Dedifferentiated amniotic fluid mesenchymal stem cell (primary cell): ENCODE results near the gene HOXC5.
"Not testable (repeated sequence)": the region's sequence is repeated elsewhere in the genome, so short reads cannot be mapped to it uniquely, and the experiment has no call there.

ENCODE experiments used
- DNase-seq: peaks from one replicate; pipeline ENCODE4 v3.0.0-alpha.2; 2016; ENCODE audit errors: extremely low spot score

The HOXC5 gene

DNA sequence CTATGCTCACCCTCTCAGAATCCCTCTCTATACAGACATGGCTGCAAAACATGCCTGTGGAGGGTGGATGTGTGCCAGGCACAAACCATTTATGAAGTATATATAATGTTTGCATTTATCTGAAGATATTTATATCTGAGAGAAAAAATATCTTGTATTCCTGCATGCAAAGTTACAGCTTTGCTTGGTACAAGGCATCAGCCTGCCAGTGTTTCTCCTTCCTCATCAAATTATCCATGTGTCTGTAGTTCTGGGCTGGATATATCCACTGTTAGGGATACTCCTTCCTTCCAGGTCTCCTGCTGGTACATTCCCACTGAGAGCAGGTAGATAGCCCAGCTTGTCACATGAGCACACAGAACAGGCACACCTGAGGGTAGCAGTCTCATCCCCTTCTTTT is 32.8 kb downstream of the HOXC5 start:
- no peak for DNase-seq

DNA sequence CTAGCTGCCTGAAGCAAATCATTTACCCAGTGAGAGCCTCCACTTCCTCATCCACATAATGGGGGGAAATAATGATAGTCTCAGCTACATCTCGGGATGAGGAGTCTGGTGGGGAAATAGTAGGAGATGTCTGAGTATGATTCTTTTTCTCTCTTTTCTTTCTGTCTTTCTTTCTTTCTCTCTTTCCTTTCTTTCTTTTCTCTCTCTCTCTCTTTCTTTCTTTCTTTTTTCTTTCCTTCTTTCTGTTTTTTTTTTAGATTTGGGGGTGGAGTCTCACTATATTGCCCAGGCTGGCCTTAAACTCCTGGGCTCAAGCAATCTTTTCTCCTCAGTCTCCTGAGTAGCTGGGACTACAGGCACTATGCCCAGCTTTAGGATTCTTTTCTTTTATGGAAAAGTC is 33.6 kb downstream of the HOXC5 start:
- no peak for DNase-seq

DNA sequence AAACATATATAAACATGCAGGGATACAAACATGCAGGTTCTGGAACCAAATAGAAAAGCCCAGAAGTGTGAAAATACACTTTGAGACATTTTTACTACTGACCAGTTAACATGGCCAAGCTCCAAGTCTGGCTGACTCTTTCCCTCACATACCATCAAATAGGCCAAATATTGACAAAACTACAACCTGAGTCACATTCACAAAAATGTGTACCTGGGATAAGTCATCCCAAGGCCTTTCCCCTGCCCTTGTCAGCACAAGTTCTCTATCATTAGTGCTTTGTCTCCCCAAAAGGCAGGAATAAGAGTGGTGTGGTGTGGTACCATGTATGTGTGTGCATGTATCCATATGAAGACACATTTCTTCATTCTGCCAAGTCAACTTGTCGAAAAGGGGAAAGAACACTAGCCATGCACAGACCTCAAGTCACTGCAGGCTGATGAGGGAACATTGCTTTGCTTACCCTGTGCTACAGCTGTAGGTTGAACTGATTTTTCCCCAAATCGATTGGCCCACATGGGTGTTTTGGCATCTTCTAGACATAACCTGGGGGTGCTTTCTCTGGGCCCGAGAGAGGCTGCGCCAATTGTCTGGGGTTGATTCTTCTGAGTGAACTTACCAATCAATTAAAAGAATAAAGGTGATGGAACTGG is 35.7 kb downstream of the HOXC5 start:
- no peak for DNase-seq

DNA sequence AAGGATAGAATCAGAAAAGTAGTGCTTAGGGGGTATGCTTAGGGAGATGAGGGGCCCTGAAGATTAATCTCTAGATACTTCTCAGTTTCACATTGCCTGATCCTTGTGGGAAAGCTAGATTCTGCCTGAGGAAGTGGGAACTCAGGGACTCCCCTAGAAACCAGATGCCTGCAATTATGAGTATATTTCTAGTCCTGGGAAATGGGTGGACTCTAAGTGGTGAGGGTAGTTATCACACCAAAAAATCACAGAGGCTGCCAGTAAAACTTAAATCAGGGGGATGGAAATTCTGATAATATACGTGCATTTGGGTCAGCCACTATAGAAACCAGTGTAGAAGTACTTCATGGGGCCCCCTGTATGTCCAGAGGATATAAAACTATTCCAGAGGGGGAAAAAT is 39.1 kb downstream of the HOXC5 start:
- no peak for DNase-seq

DNA sequence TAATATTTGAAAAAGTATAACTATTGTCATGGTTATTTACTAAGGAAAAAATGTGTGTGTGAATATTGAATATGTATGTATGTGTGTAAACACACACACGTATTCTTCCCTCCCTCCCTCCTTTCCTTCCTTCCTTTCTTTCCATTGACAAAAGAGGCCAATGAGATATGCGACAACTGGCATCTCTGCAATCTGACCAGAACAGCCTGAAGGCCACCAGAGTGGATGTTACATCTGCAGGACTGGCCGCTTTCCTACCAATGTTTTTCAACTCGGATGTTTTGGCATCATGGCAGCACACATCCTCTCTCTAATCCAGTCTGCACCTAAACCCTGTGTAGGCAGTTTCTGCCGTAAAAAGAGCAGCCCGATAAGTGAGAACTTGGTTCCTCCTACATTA is 41.5 kb downstream of the HOXC5 start:
- no peak for DNase-seq

DNA sequence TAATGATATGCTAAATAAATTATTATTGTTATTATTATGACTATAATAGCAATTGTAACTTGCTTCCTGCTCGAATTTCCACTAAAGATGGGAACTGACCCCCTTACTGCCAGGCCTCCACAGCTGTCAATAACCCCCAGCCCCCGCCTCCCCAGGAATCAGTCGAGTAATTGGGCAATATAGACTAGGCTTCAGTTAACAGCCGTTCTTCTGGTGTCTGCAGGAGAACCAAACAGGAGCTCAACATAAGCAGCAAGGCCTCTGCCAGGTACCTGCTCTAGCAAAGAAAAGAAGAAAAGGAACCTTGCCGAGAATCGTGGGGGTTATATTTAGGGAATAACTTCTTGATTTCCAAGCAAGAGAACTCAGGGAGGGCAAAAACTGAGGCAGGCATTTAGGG is 42.6 kb downstream of the HOXC5 start:
- no peak for DNase-seq

DNA sequence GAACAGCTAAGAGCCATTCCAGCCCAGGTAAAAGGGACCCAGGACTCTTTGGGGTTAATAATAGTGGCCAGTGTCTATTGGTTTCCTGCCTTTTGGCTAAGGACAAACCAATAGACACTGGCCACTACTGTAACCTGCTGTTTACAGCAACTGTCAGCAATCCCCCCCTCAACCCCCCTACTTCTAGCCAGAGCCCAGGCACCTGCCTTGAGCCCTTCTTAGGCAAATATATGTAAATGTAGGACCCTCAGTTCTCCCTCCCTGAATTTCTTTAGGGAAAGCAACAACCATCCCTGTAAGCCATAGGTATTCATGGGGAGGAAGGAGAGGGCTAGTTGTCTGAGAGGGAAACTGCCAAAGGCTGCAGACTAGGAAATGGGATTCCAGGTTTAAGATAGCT is 43.1 kb downstream of the HOXC5 start:
- no peak for DNase-seq

DNA sequence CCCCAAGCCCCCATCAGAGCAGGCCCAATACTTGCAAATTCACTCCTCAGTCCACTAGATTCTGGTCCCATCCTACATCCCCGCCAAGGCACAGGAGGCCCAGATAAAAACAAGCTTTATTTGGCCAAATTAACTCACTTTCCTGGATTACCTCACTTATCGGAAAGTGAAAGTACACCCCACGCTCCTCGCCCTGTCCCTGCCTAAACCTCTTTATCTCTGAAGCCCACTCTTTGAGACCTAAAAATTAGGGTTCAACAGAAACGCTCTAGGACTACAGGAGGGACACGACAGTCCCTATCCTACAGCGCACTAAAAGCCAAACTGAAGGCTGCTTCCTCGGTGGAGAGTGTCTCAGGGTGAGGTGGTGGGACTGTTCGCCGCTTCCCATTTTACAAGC is 45.0 kb downstream of the HOXC5 start:
- not testable (repeated sequence) for DNase-seq

DNA sequence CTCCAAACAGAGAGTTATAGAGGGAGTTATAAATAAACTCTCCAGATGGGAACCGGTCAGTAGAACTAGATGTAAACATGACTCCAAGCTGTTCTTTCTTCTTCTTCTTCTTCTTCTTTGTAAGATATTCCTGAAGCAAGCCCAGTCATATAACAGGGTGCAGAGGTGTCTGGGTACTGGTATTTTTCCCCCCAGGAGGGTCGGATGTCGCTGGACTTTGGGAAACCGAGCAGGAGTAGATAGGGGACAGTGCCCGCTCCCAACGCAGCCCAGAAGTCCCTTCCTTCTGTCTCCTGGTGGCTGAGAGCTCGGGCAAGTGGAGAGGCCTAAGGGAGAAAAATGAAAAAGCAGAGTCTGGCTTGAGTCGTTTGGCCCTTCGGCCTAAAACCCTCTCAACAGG is 46.3 kb downstream of the HOXC5 start:
- DNase-seq = not testable (repeated sequence)

DNA sequence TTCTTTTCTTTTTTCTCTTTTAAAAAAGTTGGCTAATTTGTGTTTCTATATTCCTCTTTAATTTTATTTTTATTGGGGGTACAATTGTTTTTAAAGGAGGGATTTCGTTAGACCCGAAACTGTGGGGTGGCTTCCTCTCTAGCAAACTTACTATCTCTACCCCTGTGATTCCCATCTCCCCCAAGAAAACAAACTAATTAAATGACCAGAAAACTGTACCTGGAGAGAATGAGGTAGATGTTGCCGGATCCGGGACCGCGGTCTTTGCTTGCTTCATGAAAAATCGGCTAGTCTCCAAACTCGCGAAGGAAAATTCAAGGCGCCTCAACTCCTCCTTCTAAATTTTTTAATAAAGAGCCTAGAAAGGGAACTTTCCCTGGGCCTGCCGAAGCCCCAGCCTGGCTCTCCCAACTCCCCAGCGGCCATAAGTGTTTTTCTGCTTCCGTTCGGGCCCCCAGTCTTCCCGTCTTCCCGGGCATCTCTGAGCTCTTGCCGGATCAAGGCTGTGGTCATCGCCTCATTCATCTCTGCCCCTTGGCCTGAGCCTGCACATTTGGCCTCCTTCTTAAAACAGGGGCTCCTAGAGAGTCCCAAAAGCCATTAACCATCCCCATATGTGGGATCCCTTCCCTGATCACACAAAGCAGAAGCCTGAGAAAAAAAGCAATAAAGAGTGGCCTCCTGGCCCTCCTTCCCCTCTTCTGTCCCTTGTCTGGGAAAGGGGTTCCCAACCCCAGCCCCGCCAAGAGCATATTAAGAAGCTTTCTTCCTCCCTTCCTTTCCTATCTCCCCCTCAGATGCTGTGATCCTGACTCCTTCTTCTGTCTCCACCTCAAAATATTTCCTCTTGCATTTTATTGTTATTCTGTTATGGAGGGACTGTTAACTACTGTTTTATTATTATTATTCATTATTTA is 47.4 kb downstream of the HOXC5 start:
- not testable (repeated sequence) for DNase-seq

DNA sequence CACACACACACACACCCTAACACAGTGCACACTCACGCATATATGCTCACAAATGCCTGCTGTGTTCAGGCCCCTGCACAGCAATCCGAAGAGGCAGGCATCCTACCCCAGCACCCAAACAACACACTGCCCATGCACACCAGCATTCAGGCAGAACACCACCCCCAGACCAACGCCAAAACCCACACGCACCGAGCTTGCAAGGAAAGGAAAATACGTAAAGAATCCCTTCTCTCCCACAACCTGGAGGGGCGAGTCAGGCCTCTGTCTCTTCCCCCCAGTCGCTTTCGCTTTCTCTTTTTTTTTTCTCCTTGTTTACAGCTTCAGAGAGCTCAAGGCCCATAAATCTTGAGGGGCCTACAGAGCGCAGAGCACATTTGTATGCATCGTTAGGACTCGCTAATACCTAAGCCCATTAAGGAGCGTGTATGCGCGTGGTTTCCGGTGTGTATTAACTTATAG is 48.2 kb downstream of the HOXC5 start:
- DNase-seq = not testable (repeated sequence)

DNA sequence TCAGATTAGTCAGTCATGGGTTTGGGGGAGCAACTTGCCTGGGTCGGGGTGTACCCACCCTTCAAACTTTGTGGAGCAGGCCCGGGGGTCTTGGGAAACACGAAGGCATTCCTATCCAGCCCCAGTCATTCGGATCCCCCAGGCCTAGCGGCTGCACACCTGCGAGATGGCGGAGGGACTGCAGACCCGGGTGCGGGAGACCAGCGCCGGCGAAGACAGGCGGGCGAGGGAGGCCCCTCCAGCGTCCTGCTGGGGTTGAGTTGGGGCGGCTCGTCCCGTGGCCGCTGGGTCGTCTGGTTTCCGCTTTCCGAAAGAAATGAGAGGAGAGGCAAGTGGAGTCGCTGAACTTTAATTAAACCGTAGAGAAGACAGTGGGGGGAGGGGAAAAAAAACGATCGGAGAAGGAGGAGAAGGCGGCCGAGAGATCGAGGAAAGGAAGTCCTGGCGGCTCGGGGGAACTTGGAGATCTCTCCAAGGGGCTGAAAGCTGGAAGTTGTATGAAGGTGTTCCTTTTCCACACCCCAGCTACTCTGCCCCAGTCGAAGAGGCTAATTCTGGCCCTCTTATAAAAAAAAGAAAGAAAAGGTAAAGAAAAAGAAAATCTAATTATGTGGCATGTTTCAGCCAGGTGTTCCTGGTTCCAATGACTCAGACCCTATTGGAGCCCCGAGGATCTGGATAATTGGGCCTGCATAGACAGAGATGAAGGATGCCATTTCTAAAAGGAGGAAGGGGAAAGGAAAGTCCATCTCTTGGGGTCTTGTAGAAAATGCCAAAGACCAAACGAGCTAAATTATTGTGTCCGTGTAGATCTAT is 48.9 kb downstream of the HOXC5 start:
- not testable (repeated sequence) for DNase-seq

DNA sequence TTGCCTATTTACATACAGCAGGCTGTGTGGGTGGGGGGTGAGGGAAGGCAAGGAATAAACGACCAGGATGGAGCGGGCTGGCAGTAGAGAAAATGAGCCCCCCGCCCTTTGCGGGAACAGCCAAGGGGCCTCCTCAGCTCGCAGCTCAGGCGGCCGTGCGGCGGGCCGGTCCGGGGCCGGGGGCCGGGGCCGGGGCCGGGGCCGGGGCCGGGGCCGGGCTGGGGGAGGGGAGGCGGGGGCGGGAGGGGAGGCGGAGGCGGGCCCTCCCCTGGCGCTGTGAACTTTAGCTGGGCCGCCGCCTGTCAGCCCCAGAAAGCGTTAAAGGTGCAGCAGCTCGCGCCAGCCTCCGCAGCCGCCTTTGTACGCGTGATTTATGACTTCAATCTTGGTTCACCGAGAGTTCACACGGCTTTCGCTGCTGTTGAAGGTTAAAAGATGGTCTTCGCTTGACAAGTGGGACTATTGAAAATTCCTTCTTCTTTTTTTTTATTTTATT is 49.6 kb downstream of the HOXC5 start:
- DNase-seq = no peak
